GM23248 (cell line): ENCODE results near the gene DUS2.

ENCODE experiments used
- EZH2 ChIP-seq: fragments of 200-600 bp; sonication (generic); IDR thresholded peaks from 2 replicates; pipeline ENCODE4 v1.6.1; 2018; ENCODE audit warnings: antibody characterized with exemption, mild to moderate bottlenecking; ENCODE audit not compliant: insufficient read depth, poor library complexity, severe bottlenecking
- EZH2phosphoT487 ChIP-seq: fragments of 200-600 bp; sonication (generic); IDR thresholded peaks from 2 replicates; pipeline ENCODE4 v1.6.1; 2018; ENCODE audit warnings: antibody characterized with exemption, moderate library complexity, mild to moderate bottlenecking, low read depth; ENCODE audit not compliant: insufficient read depth

DNA sequence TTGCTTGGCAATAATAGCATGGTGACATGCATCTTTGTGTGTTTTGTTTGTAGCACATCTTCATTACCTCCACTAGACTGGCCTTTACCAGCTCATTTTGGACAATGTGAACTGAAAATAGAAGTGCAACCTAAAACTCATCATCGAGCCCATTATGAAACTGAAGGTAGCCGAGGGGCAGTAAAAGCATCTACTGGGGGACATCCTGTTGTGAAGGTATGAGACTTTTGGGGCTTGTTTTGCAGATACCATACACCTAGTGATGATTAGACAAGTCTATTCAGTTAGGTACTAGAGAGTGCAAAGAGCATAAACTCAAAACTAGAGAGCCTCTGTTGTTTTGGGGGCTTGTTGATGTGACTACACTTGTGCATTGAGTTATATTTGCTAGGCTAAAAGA is 103.3 kb downstream of the DUS2 start:
- TF ChIP-seq EZH2phosphoT487, result no peak
- TF ChIP-seq EZH2, result no peak
